ENCODE data around the gene TENM3.

Gene TENM3

GRCh38 chr4:182488896-182489295 lies 245.7 kb downstream of the TENM3 start:
- Mint-ChIP-seq H3K4me1 (ENCODE audit: low read depth) (peaks cover 4% of the 10 kb centered on the region), H3K4me3 (no peak overlapping the region), H3K27ac (no peak overlapping the region)

GRCh38 chr4:182489607-182490006 lies 246.4 kb downstream of the TENM3 start:
- H3K36me3 Mint-ChIP-seq (ENCODE audit: low read depth), result no peaks in the 10 kb centered on the region

More at GRCh38 chr4:182488896-182489295, 245.7 kb downstream of the TENM3 start:
- no peaks in the 10 kb centered on the region for H3K36me3 Mint-ChIP-seq (ENCODE audit: low read depth)
- H3K27me3 Mint-ChIP-seq (ENCODE audit: low read depth), result peaks cover 3% of the 10 kb centered on the region
- DNase-seq (ENCODE audit: low spot score), result no peak
- H3K9me3 Mint-ChIP-seq, result no peaks in the 10 kb centered on the region

GRCh38 chr4:182491719-182492118 lies 248.5 kb downstream of the TENM3 start:
- no peaks in the 10 kb centered on the region for H3K9me3 Mint-ChIP-seq
- H3K36me3 Mint-ChIP-seq (ENCODE audit: low read depth), result no peaks in the 10 kb centered on the region
- H3K4me1 Mint-ChIP-seq (ENCODE audit: low read depth), result peaks cover 4% of the 10 kb centered on the region
- no peak overlapping the region for H3K4me3 Mint-ChIP-seq
- H3K27ac Mint-ChIP-seq, result no peak overlapping the region
- H3K27me3 Mint-ChIP-seq (ENCODE audit: low read depth), result peaks cover 3% of the 10 kb centered on the region
- DNase-seq (ENCODE audit: low spot score), result no peak

More at GRCh38 chr4:182489607-182490006, 246.4 kb downstream of the TENM3 start:
- Mint-ChIP-seq H3K9me3 (no peaks in the 10 kb centered on the region), H3K4me3 (no peak overlapping the region), H3K27me3 (ENCODE audit: low read depth) (peaks cover 3% of the 10 kb centered on the region), H3K27ac (no peak overlapping the region), H3K4me1 (ENCODE audit: low read depth) (peaks cover 4% of the 10 kb centered on the region)
- no peak for DNase-seq (ENCODE audit: low spot score)

GRCh38 chr4:182492423-182492822 lies 249.2 kb downstream of the TENM3 start:
- no peak for DNase-seq (ENCODE audit: low spot score)

GRCh38 chr4:182493377-182493776 lies 250.2 kb downstream of the TENM3 start:
- H3K4me1 Mint-ChIP-seq (ENCODE audit: low read depth), result peaks cover 4% of the 10 kb centered on the region
- no peaks in the 10 kb centered on the region for H3K36me3 Mint-ChIP-seq (ENCODE audit: low read depth)
- H3K4me3 Mint-ChIP-seq, result no peak overlapping the region
- H3K9me3 Mint-ChIP-seq, result no peaks in the 10 kb centered on the region
- H3K27me3 Mint-ChIP-seq (ENCODE audit: low read depth), result peaks cover 3% of the 10 kb centered on the region
- DNase-seq (ENCODE audit: low spot score), result no peak
- H3K27ac Mint-ChIP-seq, result no peak overlapping the region

More at GRCh38 chr4:182492423-182492822, 249.2 kb downstream of the TENM3 start:
- Mint-ChIP-seq H3K4me1 (ENCODE audit: low read depth) (peaks cover 4% of the 10 kb centered on the region), H3K9me3 (no peaks in the 10 kb centered on the region), H3K4me3 (no peak overlapping the region), H3K27ac (no peak overlapping the region), H3K36me3 (ENCODE audit: low read depth) (no peaks in the 10 kb centered on the region), H3K27me3 (ENCODE audit: low read depth) (peaks cover 3% of the 10 kb centered on the region)

- H3K4me3 Mint-ChIP-seq, result no peak overlapping the region
- no peaks in the 10 kb centered on the region for H3K9me3 Mint-ChIP-seq
- no peaks in the 10 kb centered on the region for H3K36me3 Mint-ChIP-seq (ENCODE audit: low read depth)
- no peak overlapping the region for H3K27ac Mint-ChIP-seq
- H3K27me3 Mint-ChIP-seq (ENCODE audit: low read depth), result peaks cover 3% of the 10 kb centered on the region
- H3K4me1 Mint-ChIP-seq (ENCODE audit: low read depth), result peaks cover 4% of the 10 kb centered on the region
- DNase-seq (ENCODE audit: low spot score), result no peak
Observed at GRCh38 chr4:182494103-182494502, 250.9 kb downstream of the TENM3 start.

- H3K4me1 Mint-ChIP-seq (ENCODE audit: low read depth), result peaks cover 4% of the 10 kb centered on the region
- no peak for DNase-seq (ENCODE audit: low spot score)
- no peaks in the 10 kb centered on the region for H3K36me3 Mint-ChIP-seq (ENCODE audit: low read depth)
Observed at GRCh38 chr4:182495031-182495430, 251.8 kb downstream of the TENM3 start.

GRCh38 chr4:182495645-182496385 lies 252.6 kb downstream of the TENM3 start:
- Mint-ChIP-seq H3K9me3 (no peaks in the 10 kb centered on the region), H3K27ac (no peak overlapping the region), H3K4me1 (ENCODE audit: low read depth) (peaks cover 4% of the 10 kb centered on the region), H3K36me3 (ENCODE audit: low read depth) (no peaks in the 10 kb centered on the region), H3K27me3 (ENCODE audit: low read depth) (peaks cover 3% of the 10 kb centered on the region), H3K4me3 (no peak overlapping the region)
- DNase-seq (ENCODE audit: low spot score), result no peak

More at GRCh38 chr4:182495031-182495430, 251.8 kb downstream of the TENM3 start:
- Mint-ChIP-seq H3K4me3 (no peak overlapping the region), H3K27me3 (ENCODE audit: low read depth) (peaks cover 3% of the 10 kb centered on the region), H3K9me3 (no peaks in the 10 kb centered on the region), H3K27ac (no peak overlapping the region)

- Mint-ChIP-seq H3K27me3 (ENCODE audit: low read depth) (peaks cover 3% of the 10 kb centered on the region), H3K9me3 (no peaks in the 10 kb centered on the region)
- DNase-seq (ENCODE audit: low spot score), result no peak
Observed at GRCh38 chr4:182496408-182496807, 253.2 kb downstream of the TENM3 start.

GRCh38 chr4:182502064-182502463 lies 258.9 kb downstream of the TENM3 start:
- H3K4me3 Mint-ChIP-seq, result no peak overlapping the region
- H3K9me3 Mint-ChIP-seq, result no peaks in the 10 kb centered on the region
- no peaks in the 10 kb centered on the region for H3K36me3 Mint-ChIP-seq (ENCODE audit: low read depth)
- H3K27me3 Mint-ChIP-seq (ENCODE audit: low read depth), result peaks cover 2% of the 10 kb centered on the region
- no peak for DNase-seq (ENCODE audit: low spot score)
- H3K27ac Mint-ChIP-seq, result no peak overlapping the region
- no peaks in the 10 kb centered on the region for H3K4me1 Mint-ChIP-seq (ENCODE audit: low read depth)

More at GRCh38 chr4:182496408-182496807, 253.2 kb downstream of the TENM3 start:
- Mint-ChIP-seq H3K36me3 (ENCODE audit: low read depth) (no peaks in the 10 kb centered on the region), H3K27ac (no peak overlapping the region), H3K4me1 (ENCODE audit: low read depth) (peaks cover 4% of the 10 kb centered on the region), H3K4me3 (no peak overlapping the region)

- Mint-ChIP-seq H3K4me1 (ENCODE audit: low read depth) (no peaks in the 10 kb centered on the region), H3K4me3 (no peak overlapping the region)
Observed at GRCh38 chr4:182504463-182504862, 261.3 kb downstream of the TENM3 start.

GRCh38 chr4:182507805-182508204 lies 264.6 kb downstream of the TENM3 start:
- Mint-ChIP-seq H3K9me3 (no peaks in the 10 kb centered on the region), H3K36me3 (ENCODE audit: low read depth) (no peaks in the 10 kb centered on the region), H3K4me3 (no peak overlapping the region), H3K27me3 (ENCODE audit: low read depth) (peaks cover 2% of the 10 kb centered on the region), H3K4me1 (ENCODE audit: low read depth) (no peaks in the 10 kb centered on the region), H3K27ac (no peak overlapping the region)
- DNase-seq (ENCODE audit: low spot score), result no peak

More at GRCh38 chr4:182504463-182504862, 261.3 kb downstream of the TENM3 start:
- DNase-seq (ENCODE audit: low spot score), result no peak
- H3K9me3 Mint-ChIP-seq, result no peaks in the 10 kb centered on the region
- H3K27me3 Mint-ChIP-seq (ENCODE audit: low read depth), result peaks cover 2% of the 10 kb centered on the region
- no peak overlapping the region for H3K27ac Mint-ChIP-seq
- H3K36me3 Mint-ChIP-seq (ENCODE audit: low read depth), result no peaks in the 10 kb centered on the region

GRCh38 chr4:182510836-182511235 lies 267.6 kb downstream of the TENM3 start:
- Mint-ChIP-seq H3K36me3 (ENCODE audit: low read depth) (no peaks in the 10 kb centered on the region), H3K27me3 (ENCODE audit: low read depth) (peaks cover 2% of the 10 kb centered on the region), H3K4me1 (ENCODE audit: low read depth) (no peaks in the 10 kb centered on the region), H3K27ac (no peak overlapping the region), H3K4me3 (no peak overlapping the region), H3K9me3 (no peaks in the 10 kb centered on the region)
- DNase-seq (ENCODE audit: low spot score), result no peak

GRCh38 chr4:182513587-182514291 lies 270.5 kb downstream of the TENM3 start:
- Mint-ChIP-seq H3K9me3 (no peaks in the 10 kb centered on the region), H3K4me3 (no peak overlapping the region), H3K27ac (no peak overlapping the region), H3K27me3 (ENCODE audit: low read depth) (no peaks in the 10 kb centered on the region), H3K4me1 (ENCODE audit: low read depth) (no peaks in the 10 kb centered on the region), H3K36me3 (ENCODE audit: low read depth) (no peaks in the 10 kb centered on the region)
- DNase-seq (ENCODE audit: low spot score), result no peak
